MV-4-11 (cell line): ENCODE results near the gene ATXN1.
"Not testable (repeated sequence)": the region's sequence is repeated elsewhere in the genome, so short reads cannot be mapped to it uniquely, and the experiment has no call there.

Source experiments
- DNase-seq: peaks from one replicate; lab custom pipeline; 2025; lab: John Stamatoyannopoulos, UW

ATXN1 gene

DNA sequence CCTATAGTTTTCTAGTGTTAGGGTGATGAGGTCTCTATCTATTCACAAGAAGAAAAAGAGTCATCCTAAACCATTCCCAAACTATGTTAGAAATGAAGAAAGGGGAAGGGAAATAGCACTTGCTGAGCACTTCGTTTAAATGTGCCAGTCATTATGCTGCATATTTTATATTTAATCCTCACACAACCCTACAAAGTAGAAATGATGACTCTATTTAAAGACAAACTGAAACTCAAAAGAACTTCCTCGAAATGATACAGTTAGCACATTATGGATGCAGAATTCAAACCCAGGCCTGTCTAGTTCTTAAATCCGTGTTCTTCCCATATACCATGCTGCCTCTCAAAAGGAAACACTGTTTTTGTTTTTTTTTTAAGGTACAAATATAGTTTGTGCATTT lies 348.3 kb downstream of the ATXN1 start:
- DNase-seq, result peak; percentile 33

- no peak for DNase-seq
Measured at GRCh38 chr6:16412171-16412570, 349.1 kb downstream of the ATXN1 start.

DNA sequence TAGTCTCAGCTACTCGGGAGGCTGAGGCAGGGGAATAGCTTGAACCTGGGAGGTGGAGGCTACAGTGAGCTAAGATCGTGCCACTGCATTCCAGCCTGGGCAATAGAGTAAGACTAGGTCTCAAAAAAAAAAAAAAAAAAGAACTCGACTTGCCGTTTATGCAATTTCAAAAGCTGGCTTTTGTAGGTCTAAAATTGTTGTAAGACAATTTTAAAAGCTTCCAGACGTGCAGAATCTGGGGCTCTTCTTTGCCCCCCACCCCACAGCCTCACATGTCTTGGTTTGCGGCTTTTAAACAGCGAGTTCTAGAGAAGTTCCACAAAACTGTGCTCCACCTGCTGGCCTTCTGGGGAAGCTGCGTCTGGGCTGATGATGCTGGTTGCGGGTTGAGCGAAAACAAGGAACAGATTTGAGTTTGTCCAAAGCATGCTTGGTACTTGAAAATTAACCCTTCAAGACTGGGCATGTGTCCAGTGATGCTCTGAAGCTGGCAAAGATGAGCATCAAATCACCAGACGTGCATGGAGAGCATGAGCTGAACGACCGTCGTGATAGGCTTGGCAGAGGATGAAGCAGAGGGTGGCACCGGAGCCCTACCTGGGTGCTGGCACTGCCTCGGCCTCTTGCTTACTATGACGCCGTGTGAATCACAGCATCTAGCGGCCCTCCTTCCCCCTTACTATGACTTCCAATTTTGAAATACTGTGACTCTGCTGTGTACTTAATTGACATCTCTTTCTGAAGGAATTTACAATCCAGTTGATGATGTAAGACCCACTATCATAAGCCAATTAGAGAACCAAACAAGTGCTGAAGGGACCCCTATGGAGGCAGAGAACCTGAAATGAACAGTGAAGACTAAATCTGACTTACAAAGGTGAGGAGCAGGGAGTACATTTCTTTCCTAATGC lies 351.5 kb downstream of the ATXN1 start:
- peak; percentile 70 for DNase-seq

DNA sequence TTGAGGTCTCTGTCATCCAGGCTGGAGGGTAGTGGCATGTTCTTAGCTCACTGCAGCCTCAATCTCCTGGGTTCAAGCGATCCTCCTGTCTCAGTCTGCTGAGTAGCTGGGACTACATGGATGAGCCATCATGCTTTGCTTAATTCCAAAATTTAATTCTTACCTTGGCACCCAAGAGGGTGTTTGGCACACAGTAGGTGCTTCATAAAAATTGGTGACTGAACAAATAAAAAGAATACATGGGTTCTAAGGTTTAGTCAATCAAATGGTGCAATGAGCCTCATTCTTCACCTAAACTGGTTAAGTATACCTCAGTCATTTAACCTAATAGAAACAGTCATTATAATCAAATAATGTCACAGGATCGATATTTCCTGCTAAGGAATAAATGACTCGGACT lies 352.5 kb downstream of the ATXN1 start:
- DNase-seq, result no peak

DNA sequence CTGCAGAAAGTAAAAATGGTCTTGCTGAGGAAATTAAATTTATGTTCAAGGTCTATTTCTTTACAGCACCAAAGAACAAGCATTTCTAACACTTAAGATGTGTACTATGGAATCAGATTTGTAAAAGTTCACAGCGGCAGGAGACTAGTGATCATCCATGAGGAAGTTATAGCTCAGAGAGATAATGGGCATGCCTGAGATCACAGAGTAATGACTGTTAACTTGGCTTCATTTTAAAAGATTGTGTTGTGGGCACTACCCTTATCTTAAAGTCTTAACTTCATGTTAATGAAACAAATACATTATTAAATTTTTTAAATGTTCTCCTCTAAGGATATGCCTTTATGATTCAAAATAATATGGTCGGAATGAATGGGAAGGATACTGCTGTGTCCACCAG lies 354.3 kb downstream of the ATXN1 start:
- no peak for DNase-seq

DNA sequence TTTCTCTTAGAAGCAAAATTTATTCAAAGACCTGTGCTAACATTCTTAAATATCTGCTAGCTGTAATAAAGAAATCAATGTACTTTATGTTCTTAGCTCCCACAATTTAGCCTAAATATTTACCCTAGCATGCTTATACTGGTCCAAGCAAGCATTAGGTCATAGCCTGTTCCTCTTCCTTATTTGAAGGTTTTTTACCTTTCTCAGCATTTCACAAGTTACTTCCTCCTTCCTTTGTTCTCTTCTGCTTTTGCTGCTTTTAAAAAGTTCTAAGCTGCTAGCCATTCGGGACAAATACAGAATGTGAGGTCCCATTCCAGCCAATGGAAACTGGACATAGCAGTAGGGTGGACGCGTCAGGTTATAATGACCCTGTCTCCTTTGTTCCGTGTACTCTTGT lies 354.7 kb downstream of the ATXN1 start:
- DNase-seq, result peak; percentile 80

- no peak for DNase-seq
Measured at GRCh38 chr6:16405375-16405774, 355.9 kb downstream of the ATXN1 start.

GRCh38 chr6:16404456-16404855 lies 356.8 kb downstream of the ATXN1 start:
- no peak for DNase-seq

DNA sequence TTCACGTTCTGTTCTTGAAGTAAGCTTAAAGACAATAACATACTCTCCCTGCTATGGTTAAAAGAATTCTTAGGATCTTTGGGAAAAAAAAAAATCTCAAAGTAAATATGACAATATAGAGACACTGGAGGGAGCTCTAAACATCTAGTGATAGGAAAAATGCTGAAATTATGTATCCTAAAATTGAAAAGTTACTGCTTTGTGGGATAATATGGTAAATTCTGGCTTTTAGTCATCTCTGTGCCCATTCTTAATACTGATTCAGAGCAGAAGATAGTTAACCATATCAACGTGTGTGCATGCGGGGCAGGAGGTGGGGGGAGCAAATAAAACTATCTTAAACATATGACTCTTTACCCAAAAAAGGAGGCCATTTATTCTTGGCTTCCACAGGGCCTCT lies 357.4 kb downstream of the ATXN1 start:
- DNase-seq, result no peak

DNA sequence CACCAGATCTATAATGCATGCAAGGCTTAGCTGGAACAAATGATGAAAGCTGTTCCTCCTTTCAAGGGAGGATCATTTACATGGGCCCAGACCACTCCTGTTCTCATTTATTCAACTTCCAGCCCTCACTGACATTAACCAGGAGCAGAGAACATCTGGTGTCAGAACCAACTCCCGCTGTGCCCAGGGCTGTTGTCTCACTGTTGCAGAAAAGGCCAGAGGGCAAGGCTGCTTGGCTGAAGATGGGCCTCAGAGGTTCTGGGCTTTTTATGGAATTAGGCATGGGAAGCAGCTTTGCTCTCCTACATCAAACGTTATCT lies 358.7 kb downstream of the ATXN1 start:
- no peak for DNase-seq

DNA sequence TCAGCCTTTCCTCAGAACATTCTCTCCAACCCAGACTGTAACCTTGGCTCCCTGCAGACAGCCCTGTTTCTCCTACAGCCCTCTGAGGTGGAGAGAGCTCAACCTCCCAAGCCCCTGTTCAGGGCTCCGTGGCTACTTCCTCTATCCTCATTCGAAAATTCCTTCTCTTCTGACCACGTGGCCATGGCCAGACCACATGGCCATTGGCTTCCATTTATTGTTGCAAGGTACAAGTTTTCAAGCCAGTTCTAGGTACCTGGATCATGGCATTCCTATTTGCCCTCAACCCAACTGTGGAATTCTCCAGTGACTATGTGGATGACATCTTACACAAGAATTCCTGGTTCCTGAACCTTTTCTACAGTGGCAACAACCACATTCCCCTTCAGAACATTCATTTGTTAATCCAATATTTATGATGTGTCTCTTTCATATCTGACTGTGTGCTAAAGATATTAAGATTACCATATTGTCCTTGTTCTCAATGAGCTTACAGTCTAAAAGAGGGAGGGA lies 361.0 kb downstream of the ATXN1 start:
- no peak for DNase-seq

GRCh38 chr6:16399695-16400094 lies 361.6 kb downstream of the ATXN1 start:
- no peak for DNase-seq

GRCh38 chr6:16399158-16399557 lies 362.1 kb downstream of the ATXN1 start:
- DNase-seq, result no peak

- DNase-seq, result no peak
Measured at GRCh38 chr6:16398587-16398986, 362.7 kb downstream of the ATXN1 start.

DNA sequence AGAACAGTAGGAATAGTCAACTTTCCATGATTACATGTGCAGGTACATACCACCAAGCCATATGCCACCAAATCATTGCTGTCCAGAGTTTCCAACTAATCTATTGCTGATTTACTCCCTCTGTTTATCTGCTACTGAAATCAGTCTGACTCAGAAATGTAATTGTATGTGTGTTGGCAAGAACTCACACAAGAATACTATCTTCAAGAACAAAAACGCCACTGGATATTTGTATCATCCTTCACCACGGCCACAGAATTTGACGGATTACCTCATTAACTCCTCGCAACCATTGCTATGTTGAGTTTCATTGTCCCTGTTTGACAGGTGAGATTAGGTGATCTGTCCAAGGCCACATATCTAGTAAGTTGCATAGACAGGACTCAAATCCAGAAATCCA lies 363.6 kb downstream of the ATXN1 start:
- DNase-seq, result no peak

DNA sequence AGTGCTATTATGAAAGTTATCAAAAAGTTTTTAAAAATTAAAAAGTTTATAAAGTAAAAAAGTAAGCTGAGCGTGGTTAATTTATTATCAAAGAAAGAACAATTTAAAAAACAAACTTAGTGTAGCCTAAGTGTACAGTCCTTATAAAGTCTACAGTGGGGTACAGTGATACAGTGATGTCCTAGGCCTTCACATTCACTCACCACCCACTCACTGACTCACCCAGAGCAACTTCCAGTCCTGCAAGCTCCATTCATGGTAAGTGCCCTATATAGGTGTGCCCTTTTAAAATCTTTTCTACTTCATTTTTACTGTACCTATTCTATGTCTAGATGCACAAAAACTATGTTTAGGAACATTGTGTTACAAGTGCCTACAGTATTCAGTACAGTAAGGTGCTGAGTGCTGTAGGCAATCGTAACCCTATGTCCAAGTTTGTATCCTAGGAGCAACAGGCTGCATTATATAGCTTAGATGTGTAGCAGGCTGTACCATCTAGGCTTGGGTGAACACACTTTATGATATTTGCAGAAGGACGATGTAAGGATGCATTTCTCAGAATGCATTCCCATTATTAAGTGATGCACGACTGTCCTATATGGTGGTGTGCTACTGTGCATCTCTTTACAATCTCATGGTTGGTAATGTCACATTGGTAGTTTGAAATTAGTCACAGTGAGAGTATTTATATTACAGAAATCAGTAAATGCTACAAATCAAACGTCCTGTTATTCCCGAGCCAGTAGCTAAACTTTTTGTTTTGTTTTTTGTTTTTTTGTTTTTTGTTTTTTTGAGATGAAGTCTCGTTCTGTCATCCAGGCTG lies 364.6 kb downstream of the ATXN1 start:
- no peak for DNase-seq

GRCh38 chr6:16394632-16395031 lies 366.6 kb downstream of the ATXN1 start:
- no peak for DNase-seq

GRCh38 chr6:16393326-16393725 lies 367.9 kb downstream of the ATXN1 start:
- no peak for DNase-seq

GRCh38 chr6:16392010-16392409 lies 369.2 kb downstream of the ATXN1 start:
- DNase-seq, result no peak

GRCh38 chr6:16391451-16391912 lies 369.8 kb downstream of the ATXN1 start:
- DNase-seq, result no peak

- DNase-seq, result not testable (repeated sequence)
Measured at GRCh38 chr6:16390909-16391450, 370.3 kb downstream of the ATXN1 start.

DNA sequence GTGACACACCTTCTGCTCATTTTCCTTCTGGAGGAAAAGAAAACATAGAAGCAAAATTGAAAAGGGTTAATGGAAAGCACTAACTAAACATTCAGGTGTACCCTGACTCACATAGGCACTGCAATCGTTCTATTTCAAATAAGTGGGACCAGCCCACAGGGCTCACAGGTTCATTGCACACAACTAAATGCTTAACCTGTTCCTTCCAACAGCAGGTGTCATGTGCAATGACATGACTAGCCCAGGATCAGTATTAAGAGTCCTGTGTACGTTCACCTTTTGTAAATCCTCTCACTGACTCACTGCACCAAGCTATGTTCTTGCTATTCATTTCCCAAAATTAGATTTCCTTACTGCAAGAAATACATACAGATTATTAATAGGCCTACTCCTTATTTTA lies 371.6 kb downstream of the ATXN1 start:
- no peak for DNase-seq

DNA sequence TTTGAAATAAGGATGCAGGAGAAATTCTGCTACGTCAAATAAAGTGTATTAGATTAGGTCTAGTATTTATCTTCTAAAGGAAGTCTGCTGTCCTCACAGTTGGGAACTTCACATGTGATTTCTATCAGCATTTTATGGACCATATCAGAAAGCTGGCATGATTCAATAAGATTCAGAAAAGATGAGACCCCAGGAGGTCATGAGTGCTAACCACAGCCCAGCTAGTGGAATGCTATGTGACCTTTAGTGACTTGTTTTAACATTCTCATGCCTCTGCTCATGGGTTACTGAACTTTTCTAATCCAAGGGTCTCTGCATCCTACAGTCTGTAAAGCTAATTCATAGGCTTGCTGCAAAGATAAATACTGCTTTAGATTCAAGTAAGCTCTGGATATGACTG lies 372.8 kb downstream of the ATXN1 start:
- DNase-seq, result no peak
